ENCODE results near the gene TERF2IP. TPM values are rescaled to one million over a fixed set of nuclear protein-coding genes. Genes with fewer than 3 reads are reported as not detected.

Gene TERF2IP
- total and polyA plus RNA-seq, 2 of the 13 experiments (the other 11 are each of a cell fraction or from before 2014, with no cell fraction given), result 26.4 to 50.2 TPM

DNA sequence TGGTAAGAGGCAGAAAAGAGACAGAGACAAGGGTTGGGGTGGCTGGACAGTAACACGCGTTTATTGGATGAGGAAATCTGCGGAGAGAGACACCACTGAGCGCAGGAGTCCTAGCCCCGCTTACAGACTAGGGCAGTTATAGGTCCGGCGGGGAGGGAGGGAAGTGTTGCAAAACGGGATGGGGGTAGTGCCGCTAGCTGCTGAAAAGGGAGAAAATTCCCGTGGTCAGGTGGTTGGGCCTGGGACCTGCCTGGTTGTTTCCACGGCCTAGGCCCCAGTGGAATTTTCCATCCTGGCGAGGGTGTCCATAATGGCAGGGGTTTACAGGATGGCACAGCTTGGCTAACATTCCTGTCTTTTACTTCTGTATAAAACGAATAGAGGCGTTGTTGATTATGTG lies 34.7 kb downstream of the TERF2IP start (continued):
- TF ChIP-seq NAIF1 (CRISPR knock-in tag; IDR thresholded peaks at IDR 0.05; ENCODE audit: borderline replicate concordance), result no peak
- no peak for TF ChIP-seq ATF7-NPFF (CRISPR knock-in tag; IDR thresholded peaks at IDR 0.05; ENCODE audit: low read depth)
- no peak for TF ChIP-seq TBP (CRISPR knock-in tag; IDR thresholded peaks at IDR 0.05)
- no peak for TF ChIP-seq ZBTB7B (CRISPR knock-in tag; IDR thresholded peaks at IDR 0.05)
- TF ChIP-seq FOSL1 (CRISPR knock-in tag; IDR thresholded peaks at IDR 0.05; ENCODE audit: borderline replicate concordance), result no peak
- no peak for TF ChIP-seq ZNF672 (CRISPR knock-in tag; IDR thresholded peaks at IDR 0.05)
- TF ChIP-seq ZNF552 (CRISPR knock-in tag; IDR thresholded peaks at IDR 0.05; ENCODE audit: borderline replicate concordance), result no peak
- no peak for TF ChIP-seq ZNF816 (CRISPR knock-in tag; IDR thresholded peaks at IDR 0.05; ENCODE audit: borderline replicate concordance)
- 0 out of 2 replicates have a peak, but pooled peaks have one; percentile 19 for TF ChIP-seq YEATS4 (CRISPR knock-in tag; IDR thresholded peaks at IDR 0.05; ENCODE audit: borderline replicate concordance)
- TF ChIP-seq ZSCAN25 (CRISPR knock-in tag; IDR thresholded peaks at IDR 0.05), result no peak
- no peak for TF ChIP-seq ZNF224 (CRISPR knock-in tag; IDR thresholded peaks at IDR 0.05)
- TF ChIP-seq, protein P1, sequence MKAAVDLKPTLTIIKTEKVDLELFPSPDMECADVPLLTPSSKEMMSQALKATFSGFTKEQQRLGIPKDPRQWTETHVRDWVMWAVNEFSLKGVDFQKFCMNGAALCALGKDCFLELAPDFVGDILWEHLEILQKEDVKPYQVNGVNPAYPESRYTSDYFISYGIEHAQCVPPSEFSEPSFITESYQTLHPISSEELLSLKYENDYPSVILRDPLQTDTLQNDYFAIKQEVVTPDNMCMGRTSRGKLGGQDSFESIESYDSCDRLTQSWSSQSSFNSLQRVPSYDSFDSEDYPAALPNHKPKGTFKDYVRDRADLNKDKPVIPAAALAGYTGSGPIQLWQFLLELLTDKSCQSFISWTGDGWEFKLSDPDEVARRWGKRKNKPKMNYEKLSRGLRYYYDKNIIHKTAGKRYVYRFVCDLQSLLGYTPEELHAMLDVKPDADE (CRISPR knock-in tag; IDR thresholded peaks at IDR 0.05), result no peak
- no peak for TF ChIP-seq HDAC6 (IDR thresholded peaks at IDR 0.05; ENCODE audit: low read depth, low read length)
- peak; percentile 74 for TF ChIP-seq ZFY (CRISPR knock-in tag; IDR thresholded peaks at IDR 0.05)
- TF ChIP-seq MEF2D (CRISPR knock-in tag; IDR thresholded peaks at IDR 0.05), result no peak
- TF ChIP-seq ZNF749 (CRISPR knock-in tag; IDR thresholded peaks at IDR 0.05; ENCODE audit: borderline replicate concordance), result no peak
- TF ChIP-seq ZNF468 (CRISPR knock-in tag; IDR thresholded peaks at IDR 0.05), result no peak
- no peak for TF ChIP-seq ZNF879 (CRISPR knock-in tag; IDR thresholded peaks at IDR 0.05)
- TF ChIP-seq IKZF4 (CRISPR knock-in tag; IDR thresholded peaks at IDR 0.05; ENCODE audit: borderline replicate concordance, low read depth, not compliant biosample characterization), result no peak
- no peak for TF ChIP-seq ZNF264 (CRISPR knock-in tag; IDR thresholded peaks at IDR 0.05)
- TF ChIP-seq, protein P2, sequence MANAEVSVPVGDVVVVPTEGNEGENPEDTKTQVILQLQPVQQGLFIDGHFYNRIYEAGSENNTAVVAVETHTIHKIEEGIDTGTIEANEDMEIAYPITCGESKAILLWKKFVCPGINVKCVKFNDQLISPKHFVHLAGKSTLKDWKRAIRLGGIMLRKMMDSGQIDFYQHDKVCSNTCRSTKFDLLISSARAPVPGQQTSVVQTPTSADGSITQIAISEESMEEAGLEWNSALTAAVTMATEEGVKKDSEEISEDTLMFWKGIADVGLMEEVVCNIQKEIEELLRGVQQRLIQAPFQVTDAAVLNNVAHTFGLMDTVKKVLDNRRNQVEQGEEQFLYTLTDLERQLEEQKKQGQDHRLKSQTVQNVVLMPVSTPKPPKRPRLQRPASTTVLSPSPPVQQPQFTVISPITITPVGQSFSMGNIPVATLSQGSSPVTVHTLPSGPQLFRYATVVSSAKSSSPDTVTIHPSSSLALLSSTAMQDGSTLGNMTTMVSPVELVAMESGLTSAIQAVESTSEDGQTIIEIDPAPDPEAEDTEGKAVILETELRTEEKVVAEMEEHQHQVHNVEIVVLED (CRISPR knock-in tag; IDR thresholded peaks at IDR 0.05; ENCODE audit: borderline replicate concordance), result no peak
- TF ChIP-seq, protein P3, sequence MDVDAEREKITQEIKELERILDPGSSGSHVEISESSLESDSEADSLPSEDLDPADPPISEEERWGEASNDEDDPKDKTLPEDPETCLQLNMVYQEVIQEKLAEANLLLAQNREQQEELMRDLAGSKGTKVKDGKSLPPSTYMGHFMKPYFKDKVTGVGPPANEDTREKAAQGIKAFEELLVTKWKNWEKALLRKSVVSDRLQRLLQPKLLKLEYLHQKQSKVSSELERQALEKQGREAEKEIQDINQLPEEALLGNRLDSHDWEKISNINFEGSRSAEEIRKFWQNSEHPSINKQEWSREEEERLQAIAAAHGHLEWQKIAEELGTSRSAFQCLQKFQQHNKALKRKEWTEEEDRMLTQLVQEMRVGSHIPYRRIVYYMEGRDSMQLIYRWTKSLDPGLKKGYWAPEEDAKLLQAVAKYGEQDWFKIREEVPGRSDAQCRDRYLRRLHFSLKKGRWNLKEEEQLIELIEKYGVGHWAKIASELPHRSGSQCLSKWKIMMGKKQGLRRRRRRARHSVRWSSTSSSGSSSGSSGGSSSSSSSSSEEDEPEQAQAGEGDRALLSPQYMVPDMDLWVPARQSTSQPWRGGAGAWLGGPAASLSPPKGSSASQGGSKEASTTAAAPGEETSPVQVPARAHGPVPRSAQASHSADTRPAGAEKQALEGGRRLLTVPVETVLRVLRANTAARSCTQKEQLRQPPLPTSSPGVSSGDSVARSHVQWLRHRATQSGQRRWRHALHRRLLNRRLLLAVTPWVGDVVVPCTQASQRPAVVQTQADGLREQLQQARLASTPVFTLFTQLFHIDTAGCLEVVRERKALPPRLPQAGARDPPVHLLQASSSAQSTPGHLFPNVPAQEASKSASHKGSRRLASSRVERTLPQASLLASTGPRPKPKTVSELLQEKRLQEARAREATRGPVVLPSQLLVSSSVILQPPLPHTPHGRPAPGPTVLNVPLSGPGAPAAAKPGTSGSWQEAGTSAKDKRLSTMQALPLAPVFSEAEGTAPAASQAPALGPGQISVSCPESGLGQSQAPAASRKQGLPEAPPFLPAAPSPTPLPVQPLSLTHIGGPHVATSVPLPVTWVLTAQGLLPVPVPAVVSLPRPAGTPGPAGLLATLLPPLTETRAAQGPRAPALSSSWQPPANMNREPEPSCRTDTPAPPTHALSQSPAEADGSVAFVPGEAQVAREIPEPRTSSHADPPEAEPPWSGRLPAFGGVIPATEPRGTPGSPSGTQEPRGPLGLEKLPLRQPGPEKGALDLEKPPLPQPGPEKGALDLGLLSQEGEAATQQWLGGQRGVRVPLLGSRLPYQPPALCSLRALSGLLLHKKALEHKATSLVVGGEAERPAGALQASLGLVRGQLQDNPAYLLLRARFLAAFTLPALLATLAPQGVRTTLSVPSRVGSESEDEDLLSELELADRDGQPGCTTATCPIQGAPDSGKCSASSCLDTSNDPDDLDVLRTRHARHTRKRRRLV (CRISPR knock-in tag; IDR thresholded peaks at IDR 0.05), result no peak
- no peak for TF ChIP-seq ZNF383 (CRISPR knock-in tag; IDR thresholded peaks at IDR 0.05; ENCODE audit: borderline replicate concordance)
- no peak for TF ChIP-seq ZNF10 (CRISPR knock-in tag; IDR thresholded peaks at IDR 0.05; ENCODE audit: borderline replicate concordance, low read depth)
- TF ChIP-seq ZFYVE20 (CRISPR knock-in tag; IDR thresholded peaks at IDR 0.05; ENCODE audit: borderline replicate concordance, low read depth), result no peak

All from HepG2 (cell line).